ENCODE data around the gene CLDN17. TPM values are rescaled to one million over a fixed set of nuclear protein-coding genes. Genes with fewer than 3 reads are reported as not detected.

The CLDN17 gene
- total and polyA plus RNA-seq, 2 of the 8 experiments (the other 6 are each of a cell fraction or from before 2014, with no cell fraction given) = not detected

- TF ChIP-seq SRF (IDR thresholded peaks at IDR 0.05; ENCODE audit: low read depth, low read length) = no peak
- no peak for TF ChIP-seq NANOG (IDR thresholded peaks at IDR 0.05; ENCODE audit: insufficient read depth, low read depth, low read length, poor library complexity, severe bottlenecking)
- TF ChIP-seq YY1 (IDR thresholded peaks at IDR 0.05; ENCODE audit: low read depth, low read length) = no peak
- TF ChIP-seq MAFK (IDR thresholded peaks at IDR 0.05; ENCODE audit: low read depth, low read length) = no peak
- Histone ChIP-seq H3K4me2 (ENCODE audit: insufficient read depth in 1 of 2, low read depth in 2 of 2, low read length in 2 of 2) (no peak overlapping the region), H3K79me2 (ENCODE audit: control insufficient read depth in 1 of 2, insufficient read depth in 2 of 2, low read length in 2 of 2) (no peaks in the 10 kb centered on the region), H4K20me1 (replicated peaks in 1 of 2; ENCODE audit: control insufficient read depth in 1 of 2, insufficient read depth in 2 of 2, low read length in 2 of 2) (no peaks in the 10 kb centered on the region), H2AFZ (ENCODE audit: low read length) (no peak overlapping the region), H3K56ac (replicated peaks; ENCODE audit: insufficient read length, low read depth, low read length) (no peak overlapping the region), H3K4ac (replicated peaks; ENCODE audit: insufficient read length, low read depth, low read length) (no peak overlapping the region), H3K9me3 (ENCODE audit: insufficient read depth in 2 of 2, low read depth in 1 of 2, low read length in 1 of 2) (no peaks in the 10 kb centered on the region), H4K91ac (replicated peaks; ENCODE audit: insufficient read length, low read length) (no peak overlapping the region), H2BK5ac (ENCODE audit: low read depth, low read length) (no peak overlapping the region), H3K36me3 (ENCODE audit: control insufficient read depth in 2 of 4, insufficient read depth in 4 of 4, low read length in 3 of 4) (no peaks in the 10 kb centered on the region), H3K79me1 (ENCODE audit: low read depth, low read length) (no peaks in the 10 kb centered on the region), H2AK5ac (ENCODE audit: low read depth, low read length) (no peak overlapping the region), H4K5ac (ENCODE audit: insufficient read length, low read depth, low read length) (no peak overlapping the region), H3K18ac (ENCODE audit: extremely low read depth, low read length) (no peak overlapping the region), H3K9ac (replicated peaks in 1 of 4; ENCODE audit: extremely low read depth in 1 of 4, low read depth in 3 of 4, low read length in 3 of 4) (no peak overlapping the region), H3K23me2 (ENCODE audit: low read depth, low read length) (no peaks in the 10 kb centered on the region), H3K4me3 (ENCODE audit: extremely low read depth in 1 of 4, insufficient read depth in 2 of 4, low read depth in 3 of 4, low read length in 4 of 4) (no peak overlapping the region), H3K27ac (ENCODE audit: low read depth, low read length) (no peak overlapping the region), H3K27me3 (replicated peaks in 1 of 4; ENCODE audit: control insufficient read depth in 3 of 4, extremely low read depth in 1 of 4, insufficient read depth in 3 of 4, low read length in 3 of 4) (no peaks in the 10 kb centered on the region), H3K4me1 (replicated peaks in 1 of 4; ENCODE audit: control insufficient read depth in 3 of 4, insufficient read depth in 4 of 4, low read length in 3 of 4) (no peaks in the 10 kb centered on the region), H2BK12ac (ENCODE audit: low read depth, low read length) (no peak overlapping the region), H4K8ac (ENCODE audit: extremely low read depth, insufficient read depth, low read length) (no peak overlapping the region), H2BK20ac (ENCODE audit: low read length) (no peak overlapping the region), H3K14ac (ENCODE audit: insufficient read length) (no peak overlapping the region), H2BK120ac (replicated peaks; ENCODE audit: low read depth, low read length) (no peak overlapping the region), H3K23ac (ENCODE audit: insufficient read length) (no peak overlapping the region), H2BK15ac (ENCODE audit: low read length) (no peak overlapping the region)
- 91% methylated on average over 2 of the region's 2 CpGs; no CpG with 5 or more reads in 1 of the 2 experiments for WGBS, 2 experiments (ENCODE audit: extremely low coverage in 1 of 2, insufficient coverage in 1 of 2, insufficient read length in 1 of 2, insufficient replicate concordance in 2 of 2, low coverage in 1 of 2, low lambda C conversion rate in 2 of 2, missing lambda C conversion rate in 1 of 2)
- FAIRE-seq = no peak
- ChIA-PET CTCF (ENCODE audit: partially characterized antibody) (no interaction called here), POLR2A (ENCODE audit: partially characterized antibody) (no interaction called here)
- no peak for DNase-seq (ENCODE audit: low read depth in 1 of 2, low spot score in 2 of 2)
Measured at GRCh38 chr21:30200000-30200399, 33.4 kb upstream of the CLDN17 start.
